NCI-H748 (cell line): ENCODE measurements around the gene GCAT.

Experiments
- DNase-seq: peaks from one replicate; lab custom pipeline; 2025; ENCODE audit not compliant: unreplicated experiment; lab: John Stamatoyannopoulos, UW

GCAT gene

GRCh38 chr22:37807410-37808293 is at the start of gene GCAT:
GCAT (plus strand) TSS chr22:37807934; CDS start chr22:37807968, 34 bp downstream.
- DNase-seq, result peak; percentile 93

- DNase-seq, result no peak
Observed at GRCh38 chr22:37758694-37759093, 49.0 kb upstream of the GCAT start.

GRCh38 chr22:37759281-37759680 is 48.5 kb upstream of the GCAT start:
- no peak for DNase-seq

DNA sequence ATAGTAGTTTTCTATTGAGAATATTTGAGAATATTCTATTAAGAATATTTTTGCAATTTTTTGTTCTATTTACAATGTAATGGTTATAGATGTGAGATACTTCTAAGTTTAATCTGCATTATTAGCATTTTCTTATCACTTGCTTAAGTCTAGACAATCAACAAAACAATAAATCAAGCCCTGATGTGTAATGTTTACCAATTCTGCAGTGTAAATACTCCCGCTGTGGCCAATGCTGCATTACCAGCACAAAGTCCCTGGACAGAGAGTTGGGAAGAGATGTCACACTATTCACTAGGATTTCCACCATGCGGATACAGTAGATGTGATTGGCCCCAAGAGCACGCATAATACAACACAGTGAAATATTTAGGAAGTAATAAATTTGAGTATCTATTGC is 47.6 kb upstream of the GCAT start:
- no peak for DNase-seq

- no peak for DNase-seq
Observed at GRCh38 chr22:37762389-37762836, 45.3 kb upstream of the GCAT start.

GRCh38 chr22:37763012-37763411 is 44.7 kb upstream of the GCAT start:
- no peak for DNase-seq

- DNase-seq, result no peak
Observed at GRCh38 chr22:37763652-37764051, 44.1 kb upstream of the GCAT start.

DNA sequence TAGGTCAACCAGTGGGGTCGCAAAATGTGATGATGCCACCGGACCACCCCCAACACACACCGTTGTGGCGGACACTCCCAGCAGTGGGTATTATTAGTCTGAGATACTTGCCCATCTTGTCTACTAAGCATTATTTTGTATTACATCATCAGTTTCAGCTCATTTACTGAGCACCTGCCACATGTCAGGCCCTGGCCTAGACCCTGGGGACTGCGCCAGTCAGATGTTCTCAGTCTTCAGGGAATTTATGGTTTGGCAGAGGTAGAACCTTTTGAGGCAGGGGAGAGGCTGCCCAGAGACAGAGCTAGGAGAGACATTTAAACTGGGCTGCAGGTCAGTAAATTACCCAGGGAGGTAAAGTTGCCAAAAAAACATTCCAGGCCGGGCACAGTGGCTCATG is 43.1 kb upstream of the GCAT start:
- no peak for DNase-seq

DNA sequence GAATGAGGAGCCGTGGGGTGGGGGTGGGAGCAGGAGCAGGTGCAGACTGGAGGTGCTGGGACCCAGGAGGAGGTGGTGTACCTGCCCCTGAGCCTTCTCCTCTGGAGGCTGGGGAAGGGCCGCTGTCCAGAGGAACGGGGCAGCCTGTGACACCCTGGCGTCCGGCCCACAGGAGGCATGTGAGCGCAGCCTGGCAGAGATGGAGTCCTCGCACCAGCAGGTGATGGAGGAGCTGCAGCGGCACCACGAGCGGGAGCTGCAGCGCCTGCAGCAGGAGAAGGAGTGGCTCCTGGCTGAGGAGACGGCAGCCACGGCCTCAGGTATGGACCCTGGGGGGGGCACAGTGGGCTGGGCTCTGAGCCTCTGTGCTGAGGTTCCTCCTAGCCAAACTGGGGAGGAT is 42.2 kb upstream of the GCAT start:
- DNase-seq, result no peak

GRCh38 chr22:37765953-37766576 is 41.7 kb upstream of the GCAT start:
- no peak for DNase-seq

DNA sequence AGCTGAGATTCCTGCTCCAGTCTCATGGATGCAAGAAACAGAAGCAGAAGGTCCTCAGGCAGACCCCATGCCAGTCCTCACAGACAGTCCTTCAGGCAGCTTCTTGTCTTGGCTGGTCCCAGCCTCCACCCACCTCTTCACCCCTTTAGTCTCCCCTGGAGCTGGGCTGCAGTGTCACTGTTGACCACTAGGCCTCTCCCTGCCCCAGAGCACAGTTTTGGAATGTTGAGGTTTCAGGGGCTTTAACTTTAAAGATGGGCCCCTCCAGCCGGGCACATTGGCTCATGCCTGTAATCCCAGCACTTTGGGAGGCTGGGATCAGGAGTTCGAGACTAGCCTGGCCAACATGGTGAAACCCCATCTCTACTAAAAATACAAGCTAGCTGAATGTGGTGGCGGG is 39.5 kb upstream of the GCAT start:
- no peak for DNase-seq

- DNase-seq, result no peak
Observed at GRCh38 chr22:37769056-37769455, 38.7 kb upstream of the GCAT start.

DNA sequence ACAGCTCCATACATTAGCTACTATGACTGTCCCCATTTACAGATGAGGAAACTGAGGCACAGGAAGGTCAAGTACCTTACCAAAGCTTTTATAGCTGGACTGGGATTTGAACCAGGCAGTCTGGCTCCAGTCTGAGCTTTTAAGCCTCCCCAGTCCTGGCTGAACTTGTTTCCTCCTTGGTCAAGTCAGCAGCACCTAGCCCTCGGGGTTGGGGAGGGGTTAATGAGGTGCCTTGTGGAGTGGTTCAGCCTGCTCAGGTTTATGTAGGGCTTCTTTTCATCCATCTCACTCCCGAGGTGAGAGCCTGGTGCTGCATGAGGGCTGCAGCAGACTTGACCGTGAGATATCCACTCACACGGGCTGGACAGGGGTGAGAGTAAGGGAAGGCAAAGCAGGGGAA is 36.7 kb upstream of the GCAT start:
- DNase-seq, result no peak

DNA sequence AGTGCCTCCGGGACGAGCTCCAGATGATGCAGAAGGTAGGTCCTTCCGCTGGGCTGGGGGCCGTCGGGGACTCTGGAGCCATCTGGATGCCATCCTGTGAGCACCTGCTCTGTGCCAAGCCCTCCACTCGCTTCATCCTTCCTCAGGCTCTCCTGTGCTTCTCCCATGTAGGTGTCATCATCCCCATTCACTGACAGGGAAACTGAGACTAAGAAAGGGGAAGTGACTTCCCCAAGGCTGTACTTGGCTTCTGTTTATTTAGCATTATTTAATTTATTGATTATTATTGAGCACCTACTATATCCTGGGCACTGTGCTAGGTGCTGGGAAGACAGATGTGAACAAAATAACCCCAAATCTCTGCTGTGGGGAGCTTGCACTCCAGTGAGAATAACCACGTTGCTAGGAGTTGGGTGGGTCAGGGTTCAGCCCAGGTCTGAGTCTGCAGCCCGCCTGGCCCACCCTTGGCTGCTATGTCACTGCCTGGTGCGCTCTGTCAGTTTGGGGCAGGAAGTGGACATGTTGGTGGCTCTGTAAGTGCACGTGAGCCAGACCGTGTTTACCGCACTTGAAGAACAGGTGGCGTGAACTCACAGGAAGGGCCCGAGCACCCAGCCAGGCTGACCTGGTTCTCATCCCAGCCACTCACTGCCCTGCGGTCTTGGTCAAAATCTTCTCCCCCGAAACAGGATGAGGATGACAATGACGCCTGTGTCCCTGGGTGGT is 35.9 kb upstream of the GCAT start:
- DNase-seq, result no peak

- DNase-seq, result no peak
Observed at GRCh38 chr22:37774728-37775127, 33.0 kb upstream of the GCAT start.

GRCh38 chr22:37775785-37776638 is 31.7 kb upstream of the GCAT start:
- no peak for DNase-seq

DNA sequence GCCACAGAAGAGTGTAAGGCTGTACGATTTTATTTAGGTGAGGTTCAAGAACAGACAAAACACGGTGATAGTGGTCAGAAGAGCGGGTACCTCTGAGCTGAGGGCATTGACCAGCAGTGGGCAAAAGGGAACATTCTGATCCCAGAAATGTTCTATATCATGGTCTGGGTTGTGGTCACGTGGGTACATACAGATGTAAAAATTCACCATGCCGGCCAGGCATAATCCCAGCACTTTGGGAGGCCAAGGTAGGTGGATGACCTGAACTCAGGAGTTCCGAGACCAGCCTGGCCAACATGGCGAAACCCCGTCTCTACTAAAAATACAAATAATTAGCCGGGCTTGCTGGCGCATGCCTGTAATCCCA is 31.1 kb upstream of the GCAT start:
- DNase-seq, result no peak

- peak; percentile 9 for DNase-seq
Observed at GRCh38 chr22:37777122-37777687, 30.5 kb upstream of the GCAT start.

DNA sequence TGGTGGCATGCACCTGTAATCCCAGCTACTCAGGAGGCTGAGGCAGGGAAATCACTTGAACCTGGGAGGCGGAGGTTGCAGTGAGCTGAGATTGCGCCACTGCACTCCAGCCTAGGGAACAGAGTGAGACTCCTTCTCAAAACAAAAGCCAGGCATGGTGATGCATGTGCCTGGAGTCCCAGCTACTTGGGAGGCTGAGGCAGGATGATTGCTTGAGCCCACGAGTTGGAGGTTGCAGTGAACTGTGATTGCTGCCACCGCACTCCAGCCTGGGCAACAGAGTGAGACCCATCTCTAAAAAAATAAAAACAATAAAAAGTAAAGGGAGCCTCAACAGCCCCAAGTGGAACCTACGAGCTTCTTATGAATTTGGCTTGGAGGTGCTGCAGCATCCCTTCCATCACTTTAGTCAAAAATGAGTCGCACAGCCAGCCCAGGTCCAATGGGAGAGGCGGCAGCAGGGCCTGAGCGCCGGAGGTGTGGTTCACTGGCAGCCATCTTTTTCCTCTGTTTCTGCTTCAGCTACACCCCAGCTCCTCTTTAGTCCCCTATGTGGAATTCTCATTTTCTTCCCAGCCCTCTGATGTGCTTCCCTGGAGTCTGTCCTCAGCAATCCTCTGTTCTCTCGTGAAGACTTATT is 29.2 kb upstream of the GCAT start:
- DNase-seq, result no peak

- no peak for DNase-seq
Observed at GRCh38 chr22:37781434-37782059, 26.2 kb upstream of the GCAT start.
